GM10266 (cell line): Measurements from ENCODE around the gene MED13L.
"Not testable (repeated sequence)": the region's sequence is repeated elsewhere in the genome, so short reads cannot be mapped to it uniquely, and the experiment has no call there.

Source experiments
- DNase-seq: peaks from one replicate; pipeline ENCODE4 v3.0.0; 2012; ENCODE audit errors: extremely low spot score
- TF ChIP-seq, protein P1 (sequence below): IDR thresholded peaks from 2 replicates; pipeline ENCODE4 v1.5.1; 2012; ENCODE audit warnings: mild to moderate bottlenecking, low read depth; ENCODE audit not compliant: control insufficient read depth, insufficient read depth; ENCODE audit errors: missing control alignments

The MED13L gene

DNA sequence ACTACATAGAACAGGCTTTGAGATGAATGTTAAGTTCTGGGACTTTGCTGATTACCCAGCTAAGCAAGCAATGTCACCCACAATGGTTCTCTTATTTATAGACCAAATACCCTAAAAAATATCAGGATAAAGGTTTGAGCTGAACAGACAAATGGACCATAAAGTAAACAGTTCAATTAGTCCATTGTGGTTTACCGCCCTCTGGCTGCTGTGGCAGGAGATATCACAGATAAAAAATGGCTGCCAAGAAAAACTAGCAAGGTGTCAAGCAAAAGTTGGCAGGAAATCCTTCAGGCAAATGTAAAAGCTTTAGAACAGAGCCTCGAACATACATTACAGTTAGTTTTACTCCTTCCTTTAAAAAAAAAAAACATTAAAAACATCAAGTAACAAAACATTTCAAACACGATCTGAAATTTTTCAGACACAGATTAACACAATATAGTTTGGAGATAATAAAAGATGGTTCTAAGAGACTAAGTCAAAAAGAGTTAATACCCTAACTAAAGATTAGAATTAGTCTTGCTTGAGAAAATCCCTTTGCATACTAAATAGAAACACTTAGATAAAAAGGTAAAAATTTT lies 41.3 kb downstream of the MED13L start:
- TF ChIP-seq, protein P1, sequence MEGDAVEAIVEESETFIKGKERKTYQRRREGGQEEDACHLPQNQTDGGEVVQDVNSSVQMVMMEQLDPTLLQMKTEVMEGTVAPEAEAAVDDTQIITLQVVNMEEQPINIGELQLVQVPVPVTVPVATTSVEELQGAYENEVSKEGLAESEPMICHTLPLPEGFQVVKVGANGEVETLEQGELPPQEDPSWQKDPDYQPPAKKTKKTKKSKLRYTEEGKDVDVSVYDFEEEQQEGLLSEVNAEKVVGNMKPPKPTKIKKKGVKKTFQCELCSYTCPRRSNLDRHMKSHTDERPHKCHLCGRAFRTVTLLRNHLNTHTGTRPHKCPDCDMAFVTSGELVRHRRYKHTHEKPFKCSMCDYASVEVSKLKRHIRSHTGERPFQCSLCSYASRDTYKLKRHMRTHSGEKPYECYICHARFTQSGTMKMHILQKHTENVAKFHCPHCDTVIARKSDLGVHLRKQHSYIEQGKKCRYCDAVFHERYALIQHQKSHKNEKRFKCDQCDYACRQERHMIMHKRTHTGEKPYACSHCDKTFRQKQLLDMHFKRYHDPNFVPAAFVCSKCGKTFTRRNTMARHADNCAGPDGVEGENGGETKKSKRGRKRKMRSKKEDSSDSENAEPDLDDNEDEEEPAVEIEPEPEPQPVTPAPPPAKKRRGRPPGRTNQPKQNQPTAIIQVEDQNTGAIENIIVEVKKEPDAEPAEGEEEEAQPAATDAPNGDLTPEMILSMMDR = peak; percentile 73
- DNase-seq = peak; percentile 38

DNA sequence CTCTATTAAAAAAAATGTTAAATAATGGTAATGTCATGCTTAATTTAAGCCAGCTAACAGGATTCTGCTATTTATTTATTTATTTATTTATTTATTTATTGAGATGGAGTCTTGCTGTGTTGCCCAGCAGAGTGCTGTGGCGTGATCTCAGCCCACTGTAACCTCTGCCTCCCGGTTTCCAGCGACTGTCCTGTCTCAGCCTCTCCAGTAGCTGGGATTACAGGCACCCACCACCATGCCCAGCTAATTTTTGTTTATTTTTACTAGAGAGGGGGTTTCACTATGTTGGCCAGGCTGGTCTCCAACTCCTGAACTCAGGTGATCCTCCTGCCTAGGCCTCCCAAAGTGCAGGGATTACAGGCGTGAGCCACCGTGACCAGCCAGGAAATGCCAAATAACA lies 43.3 kb downstream of the MED13L start:
- DNase-seq = not testable (repeated sequence)

DNA sequence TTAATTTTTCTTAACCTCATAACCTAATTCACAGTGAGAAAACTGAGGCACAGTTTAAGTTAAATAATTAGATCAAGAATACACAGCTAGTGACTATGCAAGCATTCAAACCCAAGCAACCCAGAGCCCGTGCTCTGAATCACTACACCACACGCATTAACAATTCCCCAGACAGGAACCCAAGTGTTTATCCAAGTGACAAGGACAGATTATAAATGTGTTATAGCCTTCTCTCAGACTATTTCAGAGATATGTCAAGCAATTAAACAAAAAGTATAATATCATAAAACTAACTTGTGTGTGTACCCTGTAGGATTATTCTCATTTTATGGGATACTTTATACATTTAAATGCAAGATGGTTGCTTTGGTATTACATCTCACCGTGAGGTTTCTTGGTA lies 43.8 kb downstream of the MED13L start:
- TF ChIP-seq, protein P1 = no peak
- no peak for DNase-seq

DNA sequence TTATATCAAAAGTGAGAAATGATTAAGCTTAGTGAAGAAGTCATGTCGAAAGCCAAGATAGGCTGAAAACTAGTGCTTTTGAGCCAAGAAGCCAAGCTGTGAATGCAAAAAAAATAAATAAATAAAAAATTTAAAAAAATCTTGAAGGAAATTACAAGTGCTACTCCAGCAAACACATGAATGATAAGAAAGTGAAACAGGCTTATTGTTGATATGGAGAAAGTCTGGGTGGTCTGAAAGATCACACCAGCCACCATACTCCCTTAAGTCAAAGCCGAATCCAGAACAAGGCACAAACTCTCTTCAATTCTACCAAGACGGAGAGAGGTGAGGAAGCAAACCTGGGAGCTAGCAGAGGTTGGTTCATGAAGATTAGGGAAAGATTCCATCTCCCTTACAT lies 49.7 kb downstream of the MED13L start:
- TF ChIP-seq, protein P1 = no peak
- no peak for DNase-seq

DNA sequence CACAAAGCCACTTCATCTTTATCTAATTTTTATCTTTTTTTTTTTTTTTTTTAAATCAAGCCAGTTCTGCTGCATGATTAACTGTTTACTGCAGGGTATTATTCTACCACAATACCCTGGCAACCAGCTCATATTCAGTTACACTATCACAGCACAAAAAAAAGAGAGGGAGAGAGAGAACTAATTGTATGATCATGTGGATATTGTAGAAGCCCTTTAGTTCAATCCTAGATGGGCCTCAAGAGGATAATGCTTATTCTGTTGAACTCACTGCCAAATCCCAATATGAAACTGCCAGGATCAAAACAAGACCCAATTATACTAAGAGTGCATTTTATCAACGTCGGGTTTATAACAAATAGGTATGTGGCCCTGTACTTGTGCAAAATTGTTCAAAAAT lies 51.5 kb downstream of the MED13L start:
- DNase-seq = no peak
- TF ChIP-seq, protein P1 = no peak

DNA sequence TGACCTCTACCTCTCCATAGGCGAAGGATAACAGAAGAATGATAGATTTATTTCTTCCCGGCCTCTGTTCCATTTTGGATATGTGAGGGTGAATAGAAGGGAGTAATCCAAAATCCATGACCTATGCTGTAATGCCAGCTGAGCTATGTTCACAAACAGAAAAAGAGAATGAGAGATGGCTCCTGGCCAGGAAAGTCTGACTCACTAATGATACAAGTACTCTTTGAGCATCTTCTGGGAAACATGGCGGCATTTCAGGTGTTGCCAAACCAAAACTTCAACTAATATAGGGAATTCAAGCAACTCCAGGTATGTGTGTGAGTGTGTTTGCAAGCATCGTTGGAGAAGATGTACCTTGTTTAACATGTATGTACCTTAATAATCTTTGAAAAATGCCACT lies 55.1 kb downstream of the MED13L start:
- TF ChIP-seq, protein P1 = no peak
- no peak for DNase-seq

DNA sequence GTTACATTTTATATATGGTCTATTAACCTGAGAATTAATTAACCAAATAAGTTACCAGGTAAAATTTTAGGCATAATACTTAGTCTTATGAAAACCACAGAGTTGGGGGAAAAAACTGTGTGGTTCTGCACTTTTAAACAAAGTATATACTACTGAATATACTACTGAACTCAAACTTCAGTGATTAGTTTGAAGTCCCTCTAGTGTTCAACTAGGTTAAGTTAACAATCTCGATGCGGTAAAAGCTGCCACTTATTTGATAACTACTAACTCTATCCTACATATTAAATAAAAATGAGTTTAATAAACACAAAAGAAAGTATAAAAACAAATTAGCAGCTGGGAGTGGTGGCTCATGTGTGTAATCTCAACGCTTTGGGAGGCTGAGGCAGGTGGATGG lies 56.7 kb downstream of the MED13L start:
- TF ChIP-seq, protein P1 = no peak
- no peak for DNase-seq
